Measurements from ENCODE around the gene SF3B4. TPM values are rescaled to one million over a fixed set of nuclear protein-coding genes. Genes with fewer than 3 reads are reported as not detected.
A peak's percentile ranks its signal among the peaks of the same experiment; 100 is the strongest.

The SF3B4 gene, protein sequence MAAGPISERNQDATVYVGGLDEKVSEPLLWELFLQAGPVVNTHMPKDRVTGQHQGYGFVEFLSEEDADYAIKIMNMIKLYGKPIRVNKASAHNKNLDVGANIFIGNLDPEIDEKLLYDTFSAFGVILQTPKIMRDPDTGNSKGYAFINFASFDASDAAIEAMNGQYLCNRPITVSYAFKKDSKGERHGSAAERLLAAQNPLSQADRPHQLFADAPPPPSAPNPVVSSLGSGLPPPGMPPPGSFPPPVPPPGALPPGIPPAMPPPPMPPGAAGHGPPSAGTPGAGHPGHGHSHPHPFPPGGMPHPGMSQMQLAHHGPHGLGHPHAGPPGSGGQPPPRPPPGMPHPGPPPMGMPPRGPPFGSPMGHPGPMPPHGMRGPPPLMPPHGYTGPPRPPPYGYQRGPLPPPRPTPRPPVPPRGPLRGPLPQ
- total RNA-seq (2012; rRNA removed) (6.6 and 11.4 TPM in 2 replicates), polyA plus RNA-seq (2012; rRNA removed) (62.6 and 64.4 TPM in 2 replicates), Bru-seq, nascent RNA (percentile 89 among the genes with signal in this experiment), BruChase-seq, experiment 1, labeled RNA remaining after a 6-hour chase (percentile 83 among the genes with signal in this experiment), BruChase-seq, experiment 2, labeled RNA remaining after a 2-hour chase (percentile 88 among the genes with signal in this experiment)
- 29.9 and 58.3 TPM in 2 replicates for polyA plus RNA-seq (2012; cell fraction: cytosol; rRNA removed)
- 49.8 and 67.0 TPM in 2 replicates for polyA plus RNA-seq (2012; cell fraction: nucleus; rRNA removed; ENCODE audit: low replicate concordance)
- long read RNA-seq, transcript SF3B4-201 (6 exons, 2,085 nt): major isoform, 27 of 39 reads
- long read RNA-seq, partial matches to known transcripts: 12 of 39 reads
- long read RNA-seq, other reads (novel, unspliced or antisense): 0 of 39 reads

DNA sequence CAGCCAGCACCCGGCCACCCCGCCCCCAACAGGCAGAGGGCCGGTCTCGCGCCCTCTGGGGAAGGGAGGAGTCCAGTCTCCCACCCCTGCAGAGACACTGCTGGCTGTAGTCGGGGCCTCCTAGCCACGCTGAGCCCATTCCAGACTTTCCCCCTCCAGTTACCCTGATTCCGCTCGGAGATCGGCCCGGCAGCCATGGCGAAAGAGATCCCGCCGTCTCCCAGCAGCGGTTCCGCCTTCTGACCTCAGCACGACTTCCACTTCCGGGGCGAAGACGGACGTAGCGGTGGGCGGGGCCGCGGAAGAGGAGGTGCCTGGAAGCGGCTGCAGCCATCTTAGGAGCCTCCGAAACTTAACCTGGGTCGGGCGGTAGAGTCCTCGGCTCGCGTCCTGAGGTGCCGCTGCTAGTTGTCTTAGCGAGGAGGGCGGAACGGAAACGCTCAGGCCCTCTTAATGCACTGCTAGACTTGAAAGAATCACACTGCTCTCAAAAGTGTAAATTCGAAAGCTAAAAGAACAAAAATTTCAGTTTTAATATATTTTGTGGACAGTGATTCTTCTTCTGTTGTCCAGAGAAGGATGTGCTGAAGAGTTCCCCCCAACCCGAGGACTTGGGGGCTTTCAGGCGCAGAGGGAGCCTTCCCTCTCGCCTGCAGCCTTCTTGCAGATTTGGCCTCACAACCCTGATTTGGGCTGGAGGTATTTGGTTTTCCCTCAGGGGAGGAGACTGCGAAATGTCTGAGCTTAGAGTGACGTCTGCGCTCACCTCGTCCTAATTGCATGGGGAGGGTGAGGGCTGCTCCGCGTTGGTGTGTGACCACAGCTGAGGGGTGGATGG lies at the start of gene SF3B4:
SF3B4 (minus strand) TSS at position 241 of the 838 bp plus-strand sequence; CDS start at position 197, 44 bp downstream.
- Histone ChIP-seq H3K4me1 (ENCODE audit: control insufficient read depth, insufficient read depth, low read length) (peaks cover 5% of the 10 kb centered on the region), H2AK9ac (replicated peaks; ENCODE audit: low read depth, low read length, poor library complexity) (peak within 1 kb of the TSS; percentile 94), H4K91ac (ENCODE audit: insufficient read depth, low read depth, low read length) (peak within 1 kb of the TSS; percentile 86), H2BK20ac (ENCODE audit: low read depth, low read length) (no peak within 1 kb of the TSS), H2AK5ac (ENCODE audit: low read depth, low read length) (peak within 1 kb of the TSS; percentile 98), H3K14ac (replicated peaks; ENCODE audit: low read depth, low read length) (peak within 1 kb of the TSS; percentile 92), H3K4me3 (ENCODE audit: insufficient read depth, low read depth, low read length) (peak within 1 kb of the TSS; percentile 89), H3K18ac (ENCODE audit: low read depth, low read length) (peak within 1 kb of the TSS; percentile 68), H4K5ac (ENCODE audit: low read depth, low read length) (peak within 1 kb of the TSS; percentile 90), H3K56ac (ENCODE audit: extremely low read depth, insufficient read depth, low read length) (peak within 1 kb of the TSS; percentile 93), H4K20me1 (ENCODE audit: insufficient read depth, low read length) (peaks cover 8% of the 10 kb centered on the region; the same call in 1 of the 2 replicates), H3K9me1 (ENCODE audit: insufficient read depth, low read length) (peaks cover 12% of the 10 kb centered on the region), H3K4me2 (ENCODE audit: low read depth, low read length) (peak within 1 kb of the TSS; percentile 91), H3K27me3 (ENCODE audit: control insufficient read depth, insufficient read depth, low read length) (no peaks in the 10 kb centered on the region), H2AFZ (replicated peaks; ENCODE audit: low read length, poor library complexity) (peak within 1 kb of the TSS; percentile 94), H3K23ac (ENCODE audit: low read depth, low read length) (peak within 1 kb of the TSS; percentile 91), H3K79me1 (ENCODE audit: low read depth in 1 of 2, low read length in 2 of 2) (peaks cover 29 to 66% of the 10 kb centered on the region in 2 experiments), H2BK5ac (ENCODE audit: low read depth, low read length, poor library complexity, severe bottlenecking) (peak within 1 kb of the TSS; percentile 82), H3K9me3 (ENCODE audit: control insufficient read depth, insufficient read depth, low read length) (no peaks in the 10 kb centered on the region), H3K4ac (ENCODE audit: low read depth, low read length) (peak within 1 kb of the TSS; percentile 91), H3K9ac (ENCODE audit: low read depth, low read length) (peak within 1 kb of the TSS; percentile 94), H3K27ac (ENCODE audit: insufficient read depth, low read length) (peak within 1 kb of the TSS; percentile 91), H2BK15ac (ENCODE audit: low read depth, low read length) (peak within 1 kb of the TSS; percentile 63; the same call in 1 of the 3 replicates), H2BK120ac (ENCODE audit: low read depth, low read length) (peak within 1 kb of the TSS; percentile 37; the same call in 1 of the 2 replicates), H4K8ac (ENCODE audit: low read depth in 2 of 2, low read length in 2 of 2) (peak within 1 kb of the TSS; percentile 91 to 98), H3K36me3 (ENCODE audit: control insufficient read depth, insufficient read depth, low read length) (peaks cover 34% of the 10 kb centered on the region)
- in situ Hi-C loops (cut with MboI; ENCODE audit: low sequenced_read_pairs) (no loop called here), dilution Hi-C loops (cut with HindIII; ENCODE audit: low sequenced_read_pairs, unreplicated experiment) (no loop called here), intact Hi-C loops (cut with micrococcal nuclease) (no loop called here)
- no TSS peak for BruUV-seq (replicated peaks)
- ATAC-seq (ENCODE audit: low read depth): peak; percentile 98
- WGBS, 2 experiments (ENCODE audit: extremely low coverage in 2 of 2, insufficient read length in 1 of 2): 0% methylated on average over 15 of the region's 47 CpGs; no CpG with 5 or more reads in 1 of the 2 experiments
- CTCF ChIA-PET: no interaction called here
- DNase-seq: peak; percentile 89
- TF ChIP-seq RCOR1 (IDR thresholded peaks at IDR 0.05; ENCODE audit: insufficient replicate concordance, low read length): no peak
- no peak for TF ChIP-seq FOS (IDR thresholded peaks at IDR 0.05; ENCODE audit: low read depth, low read length)
- TF ChIP-seq MAZ (IDR thresholded peaks at IDR 0.05; ENCODE audit: borderline replicate concordance, low read depth, low read length): peak; percentile 75; the same call in 1 of the 2 replicates
- TF ChIP-seq POLR2A (IDR thresholded peaks at IDR 0.05; ENCODE audit: low read depth, low read length): peak; percentile 91
- peak; percentile 62 for TF ChIP-seq CEBPB (IDR thresholded peaks at IDR 0.05; ENCODE audit: low read depth, low read length)
- TF ChIP-seq, protein P1, sequence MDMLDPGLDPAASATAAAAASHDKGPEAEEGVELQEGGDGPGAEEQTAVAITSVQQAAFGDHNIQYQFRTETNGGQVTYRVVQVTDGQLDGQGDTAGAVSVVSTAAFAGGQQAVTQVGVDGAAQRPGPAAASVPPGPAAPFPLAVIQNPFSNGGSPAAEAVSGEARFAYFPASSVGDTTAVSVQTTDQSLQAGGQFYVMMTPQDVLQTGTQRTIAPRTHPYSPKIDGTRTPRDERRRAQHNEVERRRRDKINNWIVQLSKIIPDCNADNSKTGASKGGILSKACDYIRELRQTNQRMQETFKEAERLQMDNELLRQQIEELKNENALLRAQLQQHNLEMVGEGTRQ (IDR thresholded peaks at IDR 0.05; ENCODE audit: low read depth, low read length): 0 out of 2 replicates have a peak, but pooled peaks have one; percentile 9
- TF ChIP-seq RFX5 (IDR thresholded peaks at IDR 0.05; ENCODE audit: low read depth, low read length): no peak
- no peak for TF ChIP-seq BHLHE40 (IDR thresholded peaks at IDR 0.05; ENCODE audit: low read depth, low read length)
- no peak for TF ChIP-seq RAD21 (IDR thresholded peaks at IDR 0.05; ENCODE audit: low read length)
- peak; percentile 4; the same call in 1 of the 2 replicates for TF ChIP-seq MAFK (IDR thresholded peaks at IDR 0.05; ENCODE audit: low read depth, low read length)
- TF ChIP-seq MXI1 (IDR thresholded peaks at IDR 0.05; ENCODE audit: borderline replicate concordance, low read depth, low read length): peak; percentile 78; the same call in 1 of the 2 replicates
- POLR2A ChIA-PET (ENCODE audit: unreplicated experiment): interaction anchor here (0.7 to 1.2 kb wide), 2 partner anchors 10 to 40 kb away, joined by 3 to 6 read pairs; a partner anchor contains a TSS
